ENCODE measurements around the gene THSD7A. TPM values are rescaled to one million over a fixed set of nuclear protein-coding genes. Genes with fewer than 3 reads are reported as not detected.

Gene THSD7A
- total RNA-seq, 3 donors from 2014 or later: 4.0 to 6.9 (median 4.4) TPM

- no peak for TF ChIP-seq POLR2AphosphoS5 (IDR thresholded peaks at IDR 0.05)
- TF ChIP-seq POLR2A (IDR thresholded peaks at IDR 0.05): no peak
- no peak for TF ChIP-seq CTCF (IDR thresholded peaks at IDR 0.05)
- H3K36me3 ChIP-seq: peaks cover 4% of the 10 kb centered on the region
- H3K9me3 ChIP-seq: no peaks in the 10 kb centered on the region
- no peak for DNase-seq (ENCODE audit: low spot score in 2 of 2)
- no peaks in the 10 kb centered on the region for H3K27me3 ChIP-seq
- intact Hi-C loops (cut with DNase I; ENCODE audit: low total_unique reads): no loop called here
- H3K27ac ChIP-seq: no peak overlapping the region
- H3K4me1 ChIP-seq: no peaks in the 10 kb centered on the region
- H3K4me3 ChIP-seq: no peak overlapping the region
Measured at GRCh38 chr7:11779864-11780674, 51.9 kb downstream of the THSD7A start.

- Histone ChIP-seq H3K9me3 (no peaks in the 10 kb centered on the region), H3K36me3 (peaks cover 4% of the 10 kb centered on the region), H3K4me3 (no peak overlapping the region), H3K27ac (no peak overlapping the region), H3K4me1 (no peaks in the 10 kb centered on the region), H3K27me3 (no peaks in the 10 kb centered on the region)
- no peak for DNase-seq (ENCODE audit: low spot score in 2 of 2)
- intact Hi-C loops (cut with DNase I; ENCODE audit: low total_unique reads): no loop called here
- TF ChIP-seq CTCF (IDR thresholded peaks at IDR 0.05) (no peak), POLR2AphosphoS5 (IDR thresholded peaks at IDR 0.05) (no peak), POLR2A (IDR thresholded peaks at IDR 0.05) (no peak)
Measured at GRCh38 chr7:11776039-11776438, 56.0 kb downstream of the THSD7A start.

- Histone ChIP-seq H3K9me3 (no peaks in the 10 kb centered on the region), H3K27me3 (no peaks in the 10 kb centered on the region), H3K36me3 (peaks cover 4% of the 10 kb centered on the region), H3K4me3 (no peak overlapping the region), H3K27ac (no peak overlapping the region), H3K4me1 (no peaks in the 10 kb centered on the region)
- TF ChIP-seq POLR2AphosphoS5 (IDR thresholded peaks at IDR 0.05) (no peak), CTCF (IDR thresholded peaks at IDR 0.05) (no peak), POLR2A (IDR thresholded peaks at IDR 0.05) (no peak)
- intact Hi-C loops (cut with DNase I; ENCODE audit: low total_unique reads): no loop called here
- DNase-seq (ENCODE audit: low spot score in 2 of 2): no peak
Measured at GRCh38 chr7:11775401-11775800, 56.6 kb downstream of the THSD7A start.

GRCh38 chr7:11768263-11768662 lies 63.7 kb downstream of the THSD7A start:
- H3K36me3 ChIP-seq: no peaks in the 10 kb centered on the region
- DNase-seq (ENCODE audit: low spot score in 2 of 2): no peak
- TF ChIP-seq CTCF (IDR thresholded peaks at IDR 0.05): no peak
- TF ChIP-seq POLR2A (IDR thresholded peaks at IDR 0.05): no peak
- TF ChIP-seq POLR2AphosphoS5 (IDR thresholded peaks at IDR 0.05): no peak
- H3K27me3 ChIP-seq: no peaks in the 10 kb centered on the region
- H3K9me3 ChIP-seq: no peaks in the 10 kb centered on the region
- no peak overlapping the region for H3K4me3 ChIP-seq
- H3K4me1 ChIP-seq: no peaks in the 10 kb centered on the region
- intact Hi-C loops (cut with DNase I; ENCODE audit: low total_unique reads): no loop called here
- H3K27ac ChIP-seq: no peak overlapping the region

- intact Hi-C loops (cut with DNase I; ENCODE audit: low total_unique reads): no loop called here
- Histone ChIP-seq H3K4me1 (no peaks in the 10 kb centered on the region), H3K27ac (no peak overlapping the region), H3K9me3 (no peaks in the 10 kb centered on the region), H3K4me3 (no peak overlapping the region), H3K36me3 (no peaks in the 10 kb centered on the region), H3K27me3 (no peaks in the 10 kb centered on the region)
- no peak for DNase-seq (ENCODE audit: low spot score in 2 of 2)
- TF ChIP-seq POLR2AphosphoS5 (IDR thresholded peaks at IDR 0.05) (no peak), POLR2A (IDR thresholded peaks at IDR 0.05) (no peak)
Measured at GRCh38 chr7:11767148-11767547, 64.8 kb downstream of the THSD7A start.

Measured in breast epithelium (tissue), 4 donors.